Liver (tissue), 9 donors: Measurements from ENCODE around the gene BHLHA9. TPM values are rescaled to one million over a fixed set of nuclear protein-coding genes. Genes with fewer than 3 reads are reported as not detected.

Source experiments
- DNase-seq: peaks from one replicate; pipeline ENCODE4 v3.0.0-alpha.2; 2017; ENCODE audit warnings: low spot score
- H3K27ac ChIP-seq, 2 donors: one replicate each; pipeline ENCODE4 v1.7.0; 2013; ENCODE audit warnings: inconsistent platforms in 2 of 2, low read length in 2 of 2, control low read depth in 1 of 2, low read depth in 1 of 2, mild to moderate bottlenecking in 1 of 2
- H3K27me3 ChIP-seq, 4 donors: one replicate each; pipeline versions ENCODE4 v1.6.1 to v1.7.0; 2013; ENCODE audit warnings: low read length in 3 of 4, inconsistent platforms in 1 of 4, mild to moderate bottlenecking in 1 of 4, moderate library complexity in 1 of 4; ENCODE audit not compliant: control insufficient read depth in 4 of 4, insufficient read depth in 4 of 4
- H3K36me3 ChIP-seq, 4 donors: one replicate each; pipeline versions ENCODE4 v1.6.1 to v1.7.0; 2013; ENCODE audit warnings: low read length in 3 of 4, mild to moderate bottlenecking in 3 of 4, low read depth in 1 of 4, moderate library complexity in 1 of 4; ENCODE audit not compliant: control insufficient read depth in 4 of 4, insufficient read depth in 3 of 4
- H3K4me1 ChIP-seq, 4 donors: one replicate each; pipeline versions ENCODE4 v1.6.1 to v1.7.0; 2013; ENCODE audit warnings: low read length in 3 of 4, mild to moderate bottlenecking in 3 of 4, moderate library complexity in 1 of 4; ENCODE audit not compliant: control insufficient read depth in 4 of 4, insufficient read depth in 4 of 4
- H3K4me3 ChIP-seq, 3 donors: one replicate each; pipeline versions ENCODE4 v1.6.1 to v1.7.0; 2013; ENCODE audit warnings: low read length in 3 of 3, control low read depth in 1 of 3, low read depth in 1 of 3, mild to moderate bottlenecking in 1 of 3
- H3K9ac ChIP-seq, 2 donors: one replicate each; pipeline ENCODE4 v1.7.0; 2013; ENCODE audit warnings: low read length in 2 of 2, mild to moderate bottlenecking in 2 of 2, moderate library complexity in 2 of 2, control low read depth in 1 of 2, low read depth in 1 of 2
- H3K9me3 ChIP-seq, 4 donors: one replicate each; pipeline versions ENCODE4 v1.6.1 to v1.7.0; 2013; ENCODE audit warnings: low read length in 3 of 4; ENCODE audit not compliant: control insufficient read depth in 4 of 4
- ATF3 ChIP-seq: IDR thresholded peaks from 2 replicates; pipeline ENCODE4 v1.6.1; 2016; ENCODE audit warnings: antibody characterized with exemption
- EGR1 ChIP-seq, 2 donors: IDR thresholded peaks; 2 replicates each; pipeline ENCODE4 v1.6.1; 2016 to 2018; ENCODE audit warnings: antibody characterized with exemption in 2 of 2, low read depth in 2 of 2
- FOXA1 ChIP-seq: IDR thresholded peaks from 2 replicates; pipeline ENCODE4 v1.6.1; 2016; ENCODE audit warnings: antibody characterized with exemption
- GABPA ChIP-seq, 2 donors: IDR thresholded peaks in 1 of 2; conservative IDR thresholded peaks in 1 of 2; 2 replicates each; pipeline ENCODE4 v1.6.1; 2016; ENCODE audit warnings: antibody characterized with exemption in 2 of 2, mild to moderate bottlenecking in 1 of 2, moderate library complexity in 1 of 2
- HNF4A ChIP-seq, 2 donors: conservative IDR thresholded peaks; 2 replicates each; pipeline ENCODE4 v1.6.1; 2016; ENCODE audit warnings: antibody characterized with exemption in 2 of 2, mild to moderate bottlenecking in 2 of 2
- JUND ChIP-seq, 2 donors: IDR thresholded peaks; 2 replicates each; pipeline ENCODE4 v1.6.1; 2016; ENCODE audit warnings: antibody characterized with exemption in 2 of 2
- MAX ChIP-seq: IDR thresholded peaks from 2 replicates; pipeline ENCODE4 v1.6.1; 2016; ENCODE audit warnings: antibody characterized with exemption
- NR2F2 ChIP-seq: IDR thresholded peaks from 2 replicates; pipeline ENCODE4 v1.6.1; 2016; ENCODE audit warnings: antibody characterized with exemption
- REST ChIP-seq: IDR thresholded peaks from 2 replicates; pipeline ENCODE4 v1.6.1; 2016; ENCODE audit warnings: antibody characterized with exemption, mild to moderate bottlenecking
- SP1 ChIP-seq: IDR thresholded peaks from 2 replicates; pipeline ENCODE4 v1.6.1; 2018; ENCODE audit warnings: antibody characterized with exemption, mild to moderate bottlenecking
- TAF1 ChIP-seq: conservative IDR thresholded peaks from 2 replicates; pipeline ENCODE4 v1.6.1; 2016; ENCODE audit warnings: antibody characterized with exemption, mild to moderate bottlenecking
- ZBTB33 ChIP-seq: IDR thresholded peaks from 2 replicates; pipeline ENCODE4 v1.6.1; 2016; ENCODE audit warnings: antibody characterized with exemption
- WGBS: extraction: QIAGEN DNeasy Blood & Tissue Kit; methylation state at CpG from one replicate; pipeline ENCODE4 v1.1.7; 2013; 5-methylcytosine and 5-hydroxymethylcytosine counted together
- polyA plus RNA-seq, 2 donors: library from polyadenylated mRNA; stranded (reverse) in 1 of 2; unstranded in 1 of 2; fragments of 200-250 nt in 1 of 2; fragments of >200 nt in 1 of 2; fragmentation: Nextera tagmentation in 1 of 2; extraction: Ambion mirVana in 1 of 2; gene quantifications; one replicate each; pipeline versions ENCODE4 v1.2.1 to v1.2.3, GENCODE V29; 2013 to 2015
- total RNA-seq, 2 donors: library from RNA; depleted of rRNA; stranded (reverse); fragments of >200 nt; gene quantifications; one replicate each; pipeline ENCODE4 v1.2.3, GENCODE V29; 2014
- donor health status: healthy.
- donor health status: healthy.
- donor health status: healthy.
- donor health status: healthy.
- donor health status: healthy.

BHLHA9 gene
- total and polyA plus RNA-seq, 4 donors = 0.08 TPM; not detected in 3

DNA sequence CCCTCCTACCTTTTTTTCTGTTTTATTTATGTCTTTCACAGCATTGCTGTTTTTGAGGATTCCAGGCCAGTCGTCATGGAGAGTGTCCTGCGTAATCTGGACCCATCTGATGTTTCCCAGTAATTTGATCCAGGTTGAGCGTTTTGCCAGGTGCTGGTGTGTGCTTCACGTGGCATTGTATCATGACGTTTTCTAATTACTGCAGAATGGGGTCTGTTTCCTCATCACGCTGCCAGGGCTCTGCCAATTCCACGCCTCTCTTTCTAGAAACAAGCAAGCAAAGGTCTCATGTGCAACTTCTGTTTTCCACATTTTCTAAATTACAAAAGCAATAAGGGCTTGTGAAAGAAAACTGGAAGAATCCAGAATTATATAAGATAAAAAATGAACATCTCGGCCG is 28.3 kb upstream of the BHLHA9 start:
- 50% methylated on average over 9 of the region's 9 CpGs for WGBS
- H3K36me3 ChIP-seq = no peaks in the 10 kb centered on the region
- TF ChIP-seq JUND (IDR thresholded peaks at IDR 0.05) = no peak
- TF ChIP-seq GABPA (IDR thresholded peaks at IDR 0.05 in 1 of 2, conservative IDR thresholded peaks at IDR 0.05 in 1 of 2) = no peak
- TF ChIP-seq NR2F2 = no peak
- TF ChIP-seq HNF4A (conservative IDR thresholded peaks at IDR 0.05) = no peak
- H3K4me3 ChIP-seq = no peak overlapping the region
- H3K9me3 ChIP-seq = peaks cover 0 to 2% (median 0%) of the 10 kb centered on the region in 4 donors
- no peaks in the 10 kb centered on the region for H3K27me3 ChIP-seq
- H3K4me1 ChIP-seq = no peaks in the 10 kb centered on the region
- H3K27ac ChIP-seq = no peak overlapping the region
- H3K9ac ChIP-seq = no peak overlapping the region
- DNase-seq = no peak

GRCh38 chr17:1244606-1245012 is 25.6 kb upstream of the BHLHA9 start:
- H3K27me3 ChIP-seq = no peaks in the 10 kb centered on the region
- no peaks in the 10 kb centered on the region for H3K4me1 ChIP-seq
- no peak overlapping the region for H3K4me3 ChIP-seq
- TF ChIP-seq ATF3 = no peak
- no peak for TF ChIP-seq TAF1
- TF ChIP-seq NR2F2 = no peak
- TF ChIP-seq ZBTB33 = no peak
- TF ChIP-seq GABPA (IDR thresholded peaks at IDR 0.05 in 1 of 2, conservative IDR thresholded peaks at IDR 0.05 in 1 of 2) = no peak
- no peak for TF ChIP-seq SP1
- TF ChIP-seq FOXA1 = no peak
- no peak for TF ChIP-seq JUND (IDR thresholded peaks at IDR 0.05)
- no peak overlapping the region for H3K9ac ChIP-seq
- no peak overlapping the region for H3K27ac ChIP-seq
- H3K36me3 ChIP-seq = no peaks in the 10 kb centered on the region
- WGBS = 86% methylated on average over 9 of the region's 9 CpGs
- no peak for DNase-seq
- H3K9me3 ChIP-seq = no peaks in the 10 kb centered on the region

DNA sequence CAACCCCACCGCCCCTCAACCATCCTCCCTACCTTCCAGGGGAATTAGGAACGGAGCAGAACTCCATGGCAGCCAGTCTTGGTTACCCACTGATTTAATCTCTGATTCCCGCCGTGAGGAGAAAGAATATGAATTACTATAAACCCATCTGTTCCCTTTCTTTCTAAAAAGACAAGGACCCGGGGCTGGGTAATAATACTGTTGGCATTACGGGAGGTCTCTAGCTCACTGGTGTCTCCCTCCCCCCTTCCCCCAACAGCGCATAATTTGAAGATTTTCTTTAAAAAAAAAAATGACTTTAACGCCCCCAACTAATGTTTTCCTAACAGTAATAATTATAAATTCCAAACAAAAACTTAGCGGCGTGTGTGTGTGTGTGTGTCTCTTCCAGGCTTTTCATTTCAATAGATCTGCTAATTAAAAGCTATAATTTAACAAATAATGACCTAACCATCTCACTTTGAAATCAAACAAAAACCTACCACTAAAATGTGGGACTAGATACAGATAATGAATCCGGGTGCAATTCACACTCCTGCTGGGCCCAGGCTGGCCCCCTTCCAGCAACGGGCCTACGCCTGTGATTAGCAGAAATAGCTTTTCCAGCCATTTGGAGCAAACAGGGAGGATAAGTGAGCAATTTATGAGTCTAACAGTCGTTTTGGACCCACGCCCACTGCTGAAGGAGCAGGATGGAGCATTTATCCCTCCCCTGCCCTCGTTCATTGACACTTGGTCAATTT is 18.2 kb upstream of the BHLHA9 start:
- Histone ChIP-seq H3K4me1 (no peaks in the 10 kb centered on the region), H3K9ac (no peak overlapping the region), H3K27ac (no peak overlapping the region), H3K9me3 (no peaks in the 10 kb centered on the region), H3K27me3 (no peaks in the 10 kb centered on the region), H3K4me3 (no peak overlapping the region), H3K36me3 (no peaks in the 10 kb centered on the region)
- no peak for DNase-seq
- no peak for TF ChIP-seq GABPA (IDR thresholded peaks at IDR 0.05 in 1 of 2, conservative IDR thresholded peaks at IDR 0.05 in 1 of 2)
- TF ChIP-seq JUND (IDR thresholded peaks at IDR 0.05) = no peak
- TF ChIP-seq NR2F2 = no peak
- TF ChIP-seq EGR1 (IDR thresholded peaks at IDR 0.05; ENCODE audit: low read depth in 2 of 2) = no peak
- TF ChIP-seq HNF4A (conservative IDR thresholded peaks at IDR 0.05) = no peak
- WGBS = 70% methylated on average over 16 of the region's 16 CpGs

DNA sequence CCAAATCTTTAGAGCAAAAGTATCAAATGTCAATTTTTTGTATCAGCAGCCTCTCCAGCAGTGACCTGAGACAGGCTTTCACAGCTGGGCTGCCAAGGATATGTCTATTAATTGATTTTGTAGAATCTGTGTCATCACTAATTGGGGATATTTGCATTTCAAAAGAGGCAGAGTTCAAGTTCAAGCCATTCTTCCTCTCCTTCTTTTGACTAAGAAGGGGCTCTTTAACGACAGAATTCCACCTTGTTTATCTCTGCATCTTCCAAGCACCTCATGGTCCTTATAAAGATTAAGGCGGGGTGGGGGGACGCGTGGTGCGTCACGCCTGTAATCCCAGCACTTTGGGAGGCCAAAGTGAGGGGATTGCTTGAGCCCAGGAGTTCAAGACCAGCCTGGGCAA is 15.2 kb upstream of the BHLHA9 start:
- Histone ChIP-seq H3K4me1 (peaks cover 3 to 7% (median 4%) of the 10 kb centered on the region in 4 donors), H3K36me3 (no peaks in the 10 kb centered on the region), H3K27me3 (no peaks in the 10 kb centered on the region), H3K27ac (no peak overlapping the region), H3K4me3 (no peak overlapping the region), H3K9me3 (no peaks in the 10 kb centered on the region), H3K9ac (no peak overlapping the region)
- no peak for TF ChIP-seq GABPA (IDR thresholded peaks at IDR 0.05 in 1 of 2, conservative IDR thresholded peaks at IDR 0.05 in 1 of 2)
- TF ChIP-seq REST = no peak
- TF ChIP-seq MAX = no peak
- TF ChIP-seq FOXA1 = no peak
- TF ChIP-seq HNF4A (conservative IDR thresholded peaks at IDR 0.05) = no peak
- TF ChIP-seq TAF1 = no peak
- TF ChIP-seq ZBTB33 = no peak
- 52% methylated on average over 6 of the region's 6 CpGs for WGBS
- no peak for DNase-seq
